ENCODE measurements around the gene NECTIN3. TPM values are rescaled to one million over a fixed set of nuclear protein-coding genes. Genes with fewer than 3 reads are reported as not detected.

Gene NECTIN3
- total RNA-seq, 1 experiment from 2014 or later, result 53.7 TPM

GRCh38 chr3:111238885-111239284 lies 167.3 kb downstream of the NECTIN3 start:
- Histone ChIP-seq H2AK5ac (ENCODE audit: insufficient read length, low read length) (no peak overlapping the region), H4K20me1 (ENCODE audit: control insufficient read depth, insufficient read depth, insufficient read length) (no peaks in the 10 kb centered on the region), H2BK20ac (ENCODE audit: low read depth, low read length, poor library complexity, severe bottlenecking) (no peak overlapping the region), H2BK15ac (ENCODE audit: low read depth, low read length) (no peak overlapping the region), H3K4me1 (ENCODE audit: insufficient read depth, low read length) (no peaks in the 10 kb centered on the region), H2BK120ac (ENCODE audit: low read depth, low read length, poor library complexity, severe bottlenecking) (no peak overlapping the region), H3K4me2 (ENCODE audit: insufficient read depth, insufficient read length, low read length) (no peak overlapping the region), H2AFZ (ENCODE audit: low read length) (no peak overlapping the region), H3K9ac (ENCODE audit: extremely low read depth, insufficient read length, low read length) (no peak overlapping the region), H2BK12ac (ENCODE audit: insufficient read length, low read depth, low read length) (no peak overlapping the region), H3K27ac (ENCODE audit: insufficient read length, low read depth, low read length) (no peak overlapping the region), H3K4ac (ENCODE audit: low read depth, low read length) (no peak overlapping the region), H2BK5ac (ENCODE audit: insufficient read length, low read length) (no peak overlapping the region), H3T11ph (ENCODE audit: low read length) (no peak overlapping the region), H4K91ac (ENCODE audit: insufficient read length, low read depth, low read length) (no peak overlapping the region), H3K27me3 (ENCODE audit: insufficient read depth, low read length) (no peaks in the 10 kb centered on the region; the same call in 1 of the 2 replicates), H3K9me3 (ENCODE audit: control insufficient read depth, low read depth, low read length) (no peaks in the 10 kb centered on the region), H3K56ac (ENCODE audit: insufficient read length, low read depth, low read length) (no peak overlapping the region), H3K23me2 (ENCODE audit: insufficient read length, low read depth, low read length, poor library complexity, severe bottlenecking) (no peaks in the 10 kb centered on the region), H3K79me1 (ENCODE audit: insufficient read depth, low read depth, low read length, poor library complexity, severe bottlenecking) (no peaks in the 10 kb centered on the region), H3K23ac (ENCODE audit: insufficient read length, low read depth, low read length) (no peak overlapping the region), H3K18ac (ENCODE audit: insufficient read length, low read depth, low read length) (no peak overlapping the region), H3K79me2 (ENCODE audit: insufficient read depth, low read length) (no peaks in the 10 kb centered on the region), H3K14ac (ENCODE audit: insufficient read depth, low read length) (no peak overlapping the region), H4K8ac (replicated peaks; ENCODE audit: insufficient read length, low read depth, low read length) (no peak overlapping the region), H4K5ac (ENCODE audit: insufficient read length, low read depth, low read length) (no peak overlapping the region)
- no peak overlapping the region for H3K4me3 Mint-ChIP-seq
- DNase-seq, result no peak
- TF ChIP-seq CTCF (conservative IDR thresholded peaks at IDR 0.05), result no peak
- H3K27ac Mint-ChIP-seq, result no peak overlapping the region
- H3K27me3 Mint-ChIP-seq (ENCODE audit: low read depth), result no peaks in the 10 kb centered on the region; the same call in 1 of the 2 replicates
- no CpG with 5 or more reads among the region's 1 CpG for WGBS (ENCODE audit: extremely low coverage, insufficient read length, low lambda C conversion rate)
- peaks cover 0 to 3% (median 0%) of the 10 kb centered on the region in 3 experiments; a peak in 3 of 7 replicates for H3K36me3 Mint-ChIP-seq (ENCODE audit: insufficient read depth in 1 of 3, low read depth in 3 of 3)
- peaks cover 0 to 3% of the 10 kb centered on the region in 2 experiments; a peak in 1 of 4 replicates for H3K4me1 Mint-ChIP-seq
- peaks cover 3 to 9% of the 10 kb centered on the region in 2 experiments; a peak in 4 of 5 replicates for H3K9me3 Mint-ChIP-seq
